ENCODE data around the gene FHDC1.

- TF ChIP-seq POLR2A (IDR thresholded peaks at IDR 0.05), result no peak
- TF ChIP-seq CTCF (IDR thresholded peaks at IDR 0.05), result no peak
- TF ChIP-seq EP300 (IDR thresholded peaks at IDR 0.05), result no peak
These were observed 18.4 kb upstream of the FHDC1 start for GRCh38 chr4:152917543-152918395.
